Ishikawa (cell line): ENCODE results near the gene MDC1.

Experiments used
- CEBPB ChIP-seq: IDR thresholded peaks from 2 replicates; pipeline ENCODE4 v1.6.1; 2012
- CREB1 ChIP-seq: IDR thresholded peaks from 2 replicates; pipeline ENCODE4 v1.6.1; 2012; ENCODE audit warnings: low read depth
- EGR1 ChIP-seq: IDR thresholded peaks from 2 replicates; pipeline ENCODE4 v1.6.1; 2012
- EP300 ChIP-seq: IDR thresholded peaks from 2 replicates; pipeline ENCODE4 v1.6.1; 2012; ENCODE audit warnings: borderline replicate concordance
- FOXM1 ChIP-seq: IDR thresholded peaks from 2 replicates; pipeline ENCODE4 v1.6.1; 2012; ENCODE audit warnings: low read depth, borderline replicate concordance
- NFIC ChIP-seq: IDR thresholded peaks from 2 replicates; pipeline ENCODE4 v1.6.1; 2012
- RAD21 ChIP-seq: IDR thresholded peaks from 2 replicates; pipeline ENCODE4 v1.6.1; 2012; ENCODE audit warnings: low read depth
- REST ChIP-seq: IDR thresholded peaks from 2 replicates; pipeline ENCODE4 v1.6.1; 2012; ENCODE audit warnings: low read depth, mild to moderate bottlenecking
- TAF1 ChIP-seq: IDR thresholded peaks from 2 replicates; pipeline ENCODE4 v1.6.1; 2012; ENCODE audit warnings: low read depth, mild to moderate bottlenecking
- TCF12 ChIP-seq: IDR thresholded peaks from 2 replicates; pipeline ENCODE4 v1.6.1; 2012; ENCODE audit warnings: low read depth
- TEAD4 ChIP-seq: IDR thresholded peaks from 2 replicates; pipeline ENCODE4 v1.6.1; 2012
- USF1 ChIP-seq: IDR thresholded peaks from 2 replicates; pipeline ENCODE4 v1.6.1; 2012
- YY1 ChIP-seq: IDR thresholded peaks from 2 replicates; pipeline ENCODE4 v1.6.1; 2012; ENCODE audit warnings: low read depth
- ZBTB7A ChIP-seq: IDR thresholded peaks from 2 replicates; pipeline ENCODE4 v1.6.1; 2012; ENCODE audit warnings: low read depth
- TF ChIP-seq, protein P1 (sequence below): IDR thresholded peaks from 2 replicates; pipeline ENCODE4 v1.6.1; 2012

Gene MDC1

GRCh38 chr6:30690403-30691207 lies 26.5 kb downstream of the MDC1 start, which contains the start of gene NRM:
TSS of gene NRM (minus strand) at chr6:30690984. CDS start at chr6:30690974, 10 bp downstream.
- TF ChIP-seq YY1: 0 out of 2 replicates have a peak, but pooled peaks have one; percentile 35
- no peak for TF ChIP-seq USF1
- 0 out of 2 replicates have a peak, but pooled peaks have one; percentile 30 for TF ChIP-seq TAF1
- TF ChIP-seq, protein P1, sequence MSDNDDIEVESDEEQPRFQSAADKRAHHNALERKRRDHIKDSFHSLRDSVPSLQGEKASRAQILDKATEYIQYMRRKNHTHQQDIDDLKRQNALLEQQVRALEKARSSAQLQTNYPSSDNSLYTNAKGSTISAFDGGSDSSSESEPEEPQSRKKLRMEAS: peak; percentile 29; the same call in 1 of the 2 replicates

DNA sequence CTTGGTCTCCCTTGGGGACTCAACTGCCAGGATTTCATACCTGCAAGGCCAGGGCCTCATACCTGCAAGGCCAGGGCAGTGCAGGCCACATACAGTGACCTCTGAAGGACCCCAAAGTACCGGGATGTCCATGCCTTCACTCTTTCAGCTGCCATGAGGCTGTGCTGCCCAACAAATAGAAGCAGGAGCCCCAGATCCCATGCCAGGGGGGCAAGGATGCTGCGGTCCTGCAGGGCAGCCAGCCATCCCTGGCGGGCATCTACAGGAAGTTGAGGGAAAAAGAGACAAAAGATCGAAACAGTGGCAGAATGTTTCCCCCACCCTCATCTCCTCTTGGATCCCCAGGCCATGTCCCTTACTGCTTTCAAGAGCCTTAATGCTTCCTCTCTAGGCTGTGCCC lies 27.1 kb downstream of the MDC1 start:
- TF ChIP-seq EP300: no peak
- no peak for TF ChIP-seq FOXM1
- TF ChIP-seq EGR1: no peak
- no peak for TF ChIP-seq ZBTB7A
- TF ChIP-seq YY1: no peak
- no peak for TF ChIP-seq USF1
- TF ChIP-seq CREB1: no peak
- TF ChIP-seq NFIC: no peak
- TF ChIP-seq REST: no peak
- no peak for TF ChIP-seq TEAD4
- TF ChIP-seq CEBPB: no peak
- no peak for TF ChIP-seq TCF12
- TF ChIP-seq, protein P1: no peak
- no peak for TF ChIP-seq TAF1
- TF ChIP-seq RAD21: no peak

- TF ChIP-seq YY1 (no peak), CREB1 (no peak), EGR1 (no peak), TCF12 (no peak), EP300 (no peak), ZBTB7A (no peak), RAD21 (no peak), REST (no peak), CEBPB (no peak), FOXM1 (no peak), USF1 (no peak), NFIC (no peak), TAF1 (no peak)
- TF ChIP-seq, protein P1: no peak
Observed at GRCh38 chr6:30689022-30689865, 27.8 kb downstream of the MDC1 start.

DNA sequence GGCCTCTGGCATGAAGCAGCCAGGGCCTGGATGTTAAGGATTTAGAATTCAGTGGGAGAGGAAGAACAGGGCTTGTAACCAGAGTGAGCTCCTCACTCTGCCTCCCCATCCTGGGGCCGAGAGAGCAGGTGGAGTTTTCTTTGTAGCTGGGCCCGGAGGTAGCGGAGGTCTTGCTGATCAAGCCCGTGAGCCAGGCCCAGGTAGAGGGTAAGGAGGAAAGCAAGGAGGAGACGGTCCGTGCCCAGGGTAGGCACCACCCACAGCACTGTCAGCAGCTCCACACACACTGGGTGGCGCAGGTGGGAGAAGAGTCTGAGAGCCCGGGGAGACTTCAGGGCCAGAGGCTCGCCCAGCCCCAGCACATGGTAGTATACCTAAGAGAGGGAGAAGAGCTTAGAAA lies 28.5 kb downstream of the MDC1 start:
- TF ChIP-seq CEBPB (no peak), ZBTB7A (no peak), CREB1 (no peak), TAF1 (no peak), TEAD4 (no peak), TCF12 (no peak), NFIC (no peak), YY1 (no peak), EGR1 (no peak), RAD21 (no peak), FOXM1 (no peak), REST (no peak), USF1 (no peak), EP300 (no peak)
- TF ChIP-seq, protein P1: no peak
